ENCODE data around the gene JAKMIP1. TPM values are rescaled to one million over a fixed set of nuclear protein-coding genes. Genes with fewer than 3 reads are reported as not detected.
"Not testable (repeated sequence)": the region's sequence is repeated elsewhere in the genome, so short reads cannot be mapped to it uniquely, and the experiment has no call there.

The JAKMIP1 gene
- polyA plus RNA-seq, 1 donor from 2014 or later = 1.9 TPM

- no peak overlapping the region for H3K27ac Mint-ChIP-seq
- H3K4me1 Mint-ChIP-seq = peaks cover 0 to 4% (median 4%) of the 10 kb centered on the region in 3 donors
- H3K4me3 Mint-ChIP-seq = no peak overlapping the region
- H3K27me3 Mint-ChIP-seq = peaks cover 21% of the 10 kb centered on the region
- no peaks in the 10 kb centered on the region for H3K36me3 Mint-ChIP-seq
- H3K9me3 Mint-ChIP-seq = peaks cover 0 to 2% (median 0%) of the 10 kb centered on the region in 3 donors
Observed at GRCh38 chr4:6221851-6222760, 21.8 kb upstream of the JAKMIP1 start.

- H3K4me3 Mint-ChIP-seq = peak overlapping the region in 2 of 4 donors; percentile 20 to 53
- H3K27me3 Mint-ChIP-seq = peaks cover 19% of the 10 kb centered on the region
- H3K27ac Mint-ChIP-seq = peak overlapping the region in 1 of 3 donors; percentile 59
- peaks cover 0 to 4% (median 4%) of the 10 kb centered on the region in 3 donors for H3K4me1 Mint-ChIP-seq
- peaks cover 0 to 6% (median 5%) of the 10 kb centered on the region in 3 donors for H3K9me3 Mint-ChIP-seq
- no peaks in the 10 kb centered on the region for H3K36me3 Mint-ChIP-seq
Observed at GRCh38 chr4:6221301-6221850, 21.0 kb upstream of the JAKMIP1 start.

DNA sequence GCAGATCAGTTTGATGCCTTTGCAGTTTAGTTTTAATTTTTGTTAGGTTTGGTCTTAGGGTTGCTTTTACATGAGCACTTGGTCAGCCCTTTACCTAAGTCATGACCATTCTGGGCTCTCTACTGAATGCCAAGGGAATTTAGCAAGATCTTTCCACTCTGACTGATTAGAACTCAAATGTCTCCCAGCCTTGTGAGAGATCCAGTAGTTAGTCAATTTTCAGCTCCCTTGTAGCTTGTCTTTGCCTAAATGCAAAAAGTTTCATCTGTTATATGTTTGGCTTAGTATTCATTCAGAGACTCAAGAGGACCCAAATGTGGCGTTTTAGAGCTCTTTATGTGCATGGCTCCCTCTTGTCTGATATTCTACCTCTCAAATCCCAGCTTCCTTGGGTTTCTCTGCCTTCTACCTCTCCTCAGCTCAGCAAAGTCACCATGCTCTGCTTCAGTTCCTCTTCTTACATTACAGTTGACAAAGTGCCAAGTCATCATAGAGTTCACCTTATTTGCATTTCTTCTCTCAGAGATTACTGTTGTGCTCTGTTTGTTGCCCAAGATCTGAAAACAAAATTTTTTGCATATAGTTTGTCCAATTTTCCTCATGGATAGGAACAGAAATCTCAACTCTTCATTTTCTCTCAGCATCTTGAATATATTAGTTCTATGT, 17.5 kb upstream of the JAKMIP1 start:
- no peak overlapping the region for H3K27ac Mint-ChIP-seq
- peaks cover 15% of the 10 kb centered on the region for H3K27me3 Mint-ChIP-seq
- H3K9me3 Mint-ChIP-seq = peaks cover 3 to 8% (median 6%) of the 10 kb centered on the region in 3 donors
- H3K4me3 Mint-ChIP-seq = no peak overlapping the region
- H3K36me3 Mint-ChIP-seq = no peaks in the 10 kb centered on the region
- peaks cover 0 to 4% (median 4%) of the 10 kb centered on the region in 3 donors for H3K4me1 Mint-ChIP-seq

DNA sequence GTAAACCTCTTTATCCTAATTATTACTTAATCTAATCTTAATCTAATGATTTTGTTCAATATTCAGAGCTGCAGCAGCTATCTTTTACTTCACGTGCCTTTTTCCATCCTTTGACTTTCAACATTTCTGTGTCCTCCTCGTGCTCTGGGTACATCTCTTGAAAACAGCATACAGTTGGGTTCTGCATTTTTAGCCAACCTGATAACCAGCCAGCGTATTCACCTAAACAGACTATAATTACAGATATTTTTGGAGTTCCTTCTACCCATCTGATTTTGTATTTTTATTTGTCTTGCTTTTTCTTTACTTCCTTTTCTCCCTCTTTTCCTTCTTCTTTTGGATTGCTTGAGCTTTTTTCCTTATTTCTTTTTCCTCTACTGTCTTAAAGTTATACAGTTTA, 16.2 kb upstream of the JAKMIP1 start:
- no peaks in the 10 kb centered on the region for H3K36me3 Mint-ChIP-seq
- H3K9me3 Mint-ChIP-seq = peaks cover 3 to 11% (median 4%) of the 10 kb centered on the region in 3 donors
- H3K4me3 Mint-ChIP-seq = no peak overlapping the region
- H3K27me3 Mint-ChIP-seq = peaks cover 10% of the 10 kb centered on the region
- H3K27ac Mint-ChIP-seq = no peak overlapping the region
- H3K4me1 Mint-ChIP-seq = peaks cover 0 to 4% (median 4%) of the 10 kb centered on the region in 3 donors

- Mint-ChIP-seq H3K27me3 (peaks cover 2% of the 10 kb centered on the region), H3K4me1 (no peaks in the 10 kb centered on the region), H3K36me3 (peaks cover 2% of the 10 kb centered on the region), H3K9me3 (peaks cover 0 to 6% (median 1%) of the 10 kb centered on the region in 3 donors), H3K27ac (no peak overlapping the region), H3K4me3 (no peak overlapping the region)
Observed at GRCh38 chr4:6209921-6210320, 9.6 kb upstream of the JAKMIP1 start.

- H3K4me3 Mint-ChIP-seq, H3K27me3 Mint-ChIP-seq, H3K9me3 Mint-ChIP-seq, H3K4me1 Mint-ChIP-seq, H3K36me3 Mint-ChIP-seq, H3K27ac Mint-ChIP-seq: not testable (repeated sequence)
Observed at GRCh38 chr4:6209291-6209690, 8.9 kb upstream of the JAKMIP1 start.

- no peak overlapping the region for H3K27ac Mint-ChIP-seq
- H3K27me3 Mint-ChIP-seq = peaks cover 3% of the 10 kb centered on the region
- no peaks in the 10 kb centered on the region for H3K4me1 Mint-ChIP-seq
- peaks cover 4% of the 10 kb centered on the region for H3K36me3 Mint-ChIP-seq
- H3K9me3 Mint-ChIP-seq = peaks cover 0 to 6% (median 1%) of the 10 kb centered on the region in 3 donors
- H3K4me3 Mint-ChIP-seq = no peak overlapping the region
Observed at GRCh38 chr4:6208416-6208815, 8.1 kb upstream of the JAKMIP1 start.

DNA sequence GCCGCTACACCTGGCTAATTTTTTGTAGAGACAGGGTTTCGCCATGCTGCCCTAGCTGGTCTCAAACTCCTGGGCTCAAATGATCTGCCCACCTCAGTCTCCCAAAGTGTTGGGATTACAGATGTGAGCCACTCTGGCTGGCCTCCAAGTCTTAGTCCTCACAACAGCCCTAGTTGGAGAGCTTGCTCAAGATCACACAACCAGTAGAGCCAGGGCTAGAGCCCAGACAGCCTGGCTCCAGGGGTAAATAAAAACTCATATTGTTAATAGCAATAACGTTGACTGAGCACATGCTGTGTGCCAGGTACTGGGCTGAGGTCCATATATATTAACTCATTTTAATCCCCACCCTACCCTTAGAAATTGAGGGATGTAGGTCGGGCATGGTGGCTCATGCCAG, 7.3 kb upstream of the JAKMIP1 start:
- H3K9me3 Mint-ChIP-seq = peaks cover 0 to 2% (median under 1%) of the 10 kb centered on the region in 3 donors
- peaks cover 4% of the 10 kb centered on the region for H3K36me3 Mint-ChIP-seq
- H3K27me3 Mint-ChIP-seq = peaks cover 3% of the 10 kb centered on the region
- H3K4me3 Mint-ChIP-seq = no peak overlapping the region
- H3K27ac Mint-ChIP-seq = no peak overlapping the region
- no peaks in the 10 kb centered on the region for H3K4me1 Mint-ChIP-seq

DNA sequence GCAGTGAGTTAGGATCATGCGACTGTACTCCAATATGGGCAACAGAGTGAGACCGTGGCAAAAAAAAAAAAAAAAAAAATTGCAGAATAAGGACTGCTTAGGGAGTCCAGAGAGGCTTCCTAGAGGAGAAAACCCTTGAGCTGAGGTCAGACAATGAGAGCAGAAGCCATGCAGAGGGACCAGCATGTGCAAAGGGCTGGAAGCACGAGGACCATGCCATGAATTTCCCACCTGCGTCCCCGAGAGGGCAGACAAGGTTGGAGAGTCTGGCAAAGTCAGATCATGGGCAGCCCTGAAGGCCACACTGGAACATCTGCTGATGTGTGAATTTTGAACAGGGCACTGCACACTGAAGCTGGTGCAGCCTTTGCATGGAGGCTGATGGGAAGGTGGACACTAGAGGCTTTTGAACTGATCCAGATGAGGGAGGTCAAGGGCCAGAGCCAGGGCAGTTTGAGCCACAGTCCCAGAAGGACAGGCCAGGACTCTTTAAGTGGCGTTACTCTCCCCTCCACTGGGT, 6.5 kb upstream of the JAKMIP1 start:
- Mint-ChIP-seq H3K36me3 (peaks cover 4% of the 10 kb centered on the region), H3K27ac (no peak overlapping the region), H3K9me3 (peaks cover 0 to 4% (median 0%) of the 10 kb centered on the region in 3 donors), H3K4me1 (no peaks in the 10 kb centered on the region), H3K4me3 (no peak overlapping the region), H3K27me3 (peaks cover 3% of the 10 kb centered on the region)

GRCh38 chr4:6205973-6206372, 5.6 kb upstream of the JAKMIP1 start:
- peaks cover 9% of the 10 kb centered on the region for H3K27me3 Mint-ChIP-seq
- H3K4me1 Mint-ChIP-seq = peaks cover 0 to 5% (median 2%) of the 10 kb centered on the region in 3 donors
- no peak overlapping the region for H3K4me3 Mint-ChIP-seq
- peaks cover 4% of the 10 kb centered on the region for H3K36me3 Mint-ChIP-seq
- H3K27ac Mint-ChIP-seq = no peak overlapping the region
- peaks cover 0 to 7% (median 7%) of the 10 kb centered on the region in 3 donors for H3K9me3 Mint-ChIP-seq

- Mint-ChIP-seq H3K27ac (no peak overlapping the region), H3K4me3 (no peak overlapping the region), H3K4me1 (peaks cover 0 to 5% (median 2%) of the 10 kb centered on the region in 3 donors), H3K9me3 (peaks cover 0 to 8% (median 7%) of the 10 kb centered on the region in 3 donors), H3K27me3 (peaks cover 11% of the 10 kb centered on the region), H3K36me3 (peaks cover 4% of the 10 kb centered on the region)
Observed at GRCh38 chr4:6205567-6205931, 5.2 kb upstream of the JAKMIP1 start.

DNA sequence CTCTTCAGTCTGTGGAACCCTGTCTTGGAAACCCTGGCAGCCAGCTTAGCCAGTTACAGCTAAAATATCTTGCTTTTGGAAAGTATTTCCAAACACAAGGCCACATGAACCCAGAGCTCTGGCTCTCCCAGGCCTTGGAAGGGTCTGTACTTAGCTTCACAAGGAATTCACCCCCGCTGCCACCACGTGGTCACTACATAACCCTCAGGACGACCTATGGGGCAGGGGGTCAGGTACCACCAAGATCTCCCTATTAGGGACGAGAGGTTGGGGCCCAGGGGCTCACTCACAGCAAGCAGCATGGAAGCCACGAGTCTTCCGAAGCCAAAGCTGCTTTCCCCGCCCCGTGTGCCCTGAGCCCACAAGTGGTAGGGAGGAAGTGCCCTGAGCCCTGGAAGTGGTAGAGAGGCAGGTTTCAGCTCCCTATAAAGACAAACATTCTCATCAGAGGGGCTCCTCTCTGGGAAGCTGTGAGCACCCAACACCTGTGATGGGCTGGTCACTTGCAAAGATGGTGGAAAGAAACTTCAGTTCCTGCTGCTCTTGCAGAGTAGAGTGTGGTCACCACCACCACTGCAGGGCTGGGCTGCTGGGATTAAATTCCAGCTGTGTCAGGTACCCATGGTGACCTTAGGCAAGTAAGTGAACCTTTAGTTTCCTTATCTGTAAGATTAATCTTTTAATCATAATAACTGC, 4.7 kb upstream of the JAKMIP1 start:
- Mint-ChIP-seq H3K4me3 (no peak overlapping the region), H3K36me3 (peaks cover 4% of the 10 kb centered on the region), H3K27ac (no peak overlapping the region), H3K9me3 (peaks cover 0 to 8% (median 7%) of the 10 kb centered on the region in 3 donors), H3K4me1 (peaks cover 0 to 5% (median 4%) of the 10 kb centered on the region in 3 donors), H3K27me3 (peaks cover 11% of the 10 kb centered on the region)

GRCh38 chr4:6204098-6204497, 3.7 kb upstream of the JAKMIP1 start:
- peaks cover 11% of the 10 kb centered on the region for H3K27me3 Mint-ChIP-seq
- no peak overlapping the region for H3K27ac Mint-ChIP-seq
- H3K36me3 Mint-ChIP-seq = peaks cover 4% of the 10 kb centered on the region
- peaks cover 0 to 5% (median 4%) of the 10 kb centered on the region in 3 donors for H3K4me1 Mint-ChIP-seq
- H3K4me3 Mint-ChIP-seq = no peak overlapping the region
- peaks cover 0 to 8% (median 7%) of the 10 kb centered on the region in 3 donors for H3K9me3 Mint-ChIP-seq

DNA sequence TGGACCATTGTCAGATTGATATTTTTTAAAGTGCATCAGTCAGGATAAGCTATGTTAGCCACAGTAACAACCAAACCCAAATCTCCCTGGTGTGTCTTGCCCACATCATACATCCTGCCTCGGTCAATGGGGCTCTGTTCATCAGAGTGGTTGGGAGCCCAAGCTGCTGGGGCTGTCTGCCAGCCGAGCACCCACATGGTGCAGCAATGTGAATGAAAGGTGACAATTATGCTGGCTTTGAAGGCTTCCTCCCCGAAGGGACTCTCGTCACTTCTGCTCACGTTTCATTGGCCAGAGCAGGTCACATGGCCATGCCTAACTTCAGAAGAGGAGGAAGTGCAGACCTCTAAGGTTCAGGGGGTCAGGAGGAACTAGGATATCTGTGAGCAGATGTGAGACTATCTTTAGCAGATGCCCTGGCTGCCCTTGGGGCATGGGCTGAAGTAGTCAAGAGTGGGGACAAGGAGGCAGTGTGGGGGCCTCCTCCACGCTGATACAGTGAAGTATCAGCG, 1.3 kb upstream of the JAKMIP1 start:
- peaks cover 33% of the 10 kb centered on the region for H3K27me3 Mint-ChIP-seq
- H3K4me1 Mint-ChIP-seq = peaks cover 0 to 16% (median 15%) of the 10 kb centered on the region in 3 donors
- H3K9me3 Mint-ChIP-seq = peaks cover 0 to 8% (median 7%) of the 10 kb centered on the region in 3 donors
- H3K36me3 Mint-ChIP-seq = peaks cover 4% of the 10 kb centered on the region
- peak overlapping the region; percentile 64 to 86 (median 80) for H3K4me3 Mint-ChIP-seq
- H3K27ac Mint-ChIP-seq = peak overlapping the region in 1 of 3 donors; percentile 13
